ENCODE data around the gene DSCAM.

Gene DSCAM

DNA sequence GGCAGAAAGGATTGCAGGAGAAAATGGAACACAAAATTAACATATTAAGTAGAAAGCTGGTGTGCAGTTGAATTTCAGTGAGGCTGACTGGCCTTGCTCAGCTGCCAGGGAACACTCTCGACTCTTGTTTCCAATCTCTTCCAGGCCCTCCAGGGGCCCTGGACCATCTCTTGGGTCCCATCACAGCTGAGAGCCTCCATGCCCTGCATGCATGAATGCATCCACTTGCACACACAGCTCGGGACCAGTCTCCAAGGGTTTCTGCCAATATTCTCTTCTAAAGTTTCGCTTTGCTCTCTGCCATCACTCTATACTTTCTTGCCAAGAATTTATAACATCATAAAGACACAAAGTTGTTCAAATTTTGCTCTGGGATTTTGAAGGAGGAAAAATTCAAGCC lies 200.3 kb downstream of the DSCAM start:
- no peak for DNase-seq

GRCh38 chr21:40641042-40641441 lies 205.9 kb downstream of the DSCAM start:
- DNase-seq = no peak

DNA sequence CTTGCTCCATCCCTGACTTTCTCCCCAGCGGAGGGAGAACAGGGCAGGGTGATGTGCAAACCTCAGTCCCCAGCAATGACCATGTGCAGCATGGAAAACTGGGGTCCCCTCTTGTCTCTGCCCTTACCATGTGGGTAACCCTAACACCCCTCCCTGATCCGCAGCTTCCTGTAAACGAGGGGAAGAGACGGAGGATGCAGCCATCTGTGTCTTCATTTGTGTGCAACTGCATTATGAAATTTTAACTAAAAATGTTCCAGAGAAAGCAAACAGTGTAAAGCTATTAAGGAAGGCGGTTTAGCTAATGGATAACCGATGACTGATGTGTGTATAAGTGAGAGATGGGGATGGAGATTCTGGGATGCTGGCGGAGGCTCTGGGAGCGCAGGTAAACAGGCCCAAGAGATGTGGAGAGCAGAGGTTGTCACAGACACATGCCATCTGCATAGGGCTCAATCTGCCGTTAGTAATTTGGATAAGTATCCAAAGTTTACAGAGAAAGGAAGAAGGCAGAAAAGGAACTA lies 206.6 kb downstream of the DSCAM start:
- DNase-seq = no peak

- no peak for DNase-seq
Measured at GRCh38 chr21:40639616-40640194, 207.3 kb downstream of the DSCAM start.

DNA sequence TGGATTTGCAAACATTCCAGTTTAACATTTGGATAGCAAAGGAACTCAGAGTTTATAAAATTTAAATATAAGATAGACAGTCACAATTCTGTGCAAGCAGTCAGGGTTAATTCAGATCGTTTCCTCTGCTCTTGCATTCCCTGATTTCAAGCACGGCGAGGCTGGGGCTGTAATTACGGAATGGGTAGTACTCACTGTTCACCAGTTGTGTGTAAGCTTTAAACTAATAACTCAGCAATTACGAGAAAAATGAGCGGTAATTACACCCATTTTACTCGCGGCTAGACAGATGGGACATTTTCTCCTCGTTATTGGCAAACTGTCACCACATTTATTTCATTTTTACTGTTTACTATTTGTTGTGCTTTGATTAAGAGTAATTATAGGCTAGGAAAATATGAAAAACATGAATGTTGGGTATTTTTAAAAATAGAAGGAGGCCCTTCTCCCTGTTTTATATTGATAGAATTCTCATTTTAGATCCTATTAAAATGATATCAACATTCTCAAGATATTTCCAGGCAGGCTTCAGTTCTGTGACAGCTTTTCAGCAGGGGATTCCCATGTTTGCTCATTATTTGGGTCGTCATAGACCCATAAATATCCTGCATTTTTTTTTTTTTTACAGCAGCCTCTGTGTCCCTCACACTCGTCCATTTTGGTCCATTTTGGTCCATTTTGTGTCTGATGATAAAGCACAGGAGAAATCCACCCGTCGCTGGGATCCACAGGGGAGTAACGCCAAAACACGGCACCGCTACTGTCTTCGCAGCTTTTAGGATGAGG lies 208.3 kb downstream of the DSCAM start:
- DNase-seq = no peak

DNA sequence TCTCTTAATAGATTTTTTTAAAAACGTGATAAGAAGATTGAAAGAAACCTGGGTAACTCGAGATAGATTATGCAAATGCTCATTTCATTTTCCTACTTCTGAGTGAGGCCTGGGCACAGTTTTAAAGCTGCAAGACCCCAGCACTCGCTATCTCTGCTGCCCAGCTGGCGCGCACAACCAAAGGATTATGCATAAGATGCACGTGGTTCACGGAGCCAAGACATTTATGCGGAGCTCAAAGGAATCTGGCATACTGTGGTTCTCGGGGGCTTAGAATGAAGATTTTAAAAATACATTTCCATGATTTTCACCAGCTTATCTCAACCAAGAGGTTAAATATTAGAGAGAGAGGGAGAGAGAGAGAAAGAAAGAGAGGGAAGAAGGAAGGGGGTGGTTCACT lies 210.9 kb downstream of the DSCAM start:
- DNase-seq = no peak

GRCh38 chr21:40635391-40635790 lies 211.6 kb downstream of the DSCAM start:
- DNase-seq = no peak

DNA sequence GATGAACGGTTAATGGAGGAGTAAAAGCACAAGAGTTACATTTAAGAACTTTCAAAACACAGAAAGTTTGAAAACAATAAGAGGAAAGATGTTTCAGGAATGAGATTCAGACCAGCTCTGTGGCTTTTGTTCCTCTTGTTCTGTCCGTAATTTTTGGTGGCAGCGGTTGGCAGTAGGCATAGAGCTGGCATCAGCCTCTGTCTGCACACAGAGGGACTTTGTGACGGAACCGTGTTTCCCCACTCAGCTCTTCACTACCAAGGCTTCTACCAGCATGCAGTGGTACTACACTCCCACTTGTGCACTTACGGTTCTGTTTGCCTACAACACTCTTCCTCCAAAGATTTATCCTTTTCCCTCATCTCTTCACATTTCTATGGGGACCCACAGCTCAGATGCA lies 212.8 kb downstream of the DSCAM start:
- no peak for DNase-seq

- no peak for DNase-seq
Measured at GRCh38 chr21:40633048-40633447, 213.9 kb downstream of the DSCAM start.

DNA sequence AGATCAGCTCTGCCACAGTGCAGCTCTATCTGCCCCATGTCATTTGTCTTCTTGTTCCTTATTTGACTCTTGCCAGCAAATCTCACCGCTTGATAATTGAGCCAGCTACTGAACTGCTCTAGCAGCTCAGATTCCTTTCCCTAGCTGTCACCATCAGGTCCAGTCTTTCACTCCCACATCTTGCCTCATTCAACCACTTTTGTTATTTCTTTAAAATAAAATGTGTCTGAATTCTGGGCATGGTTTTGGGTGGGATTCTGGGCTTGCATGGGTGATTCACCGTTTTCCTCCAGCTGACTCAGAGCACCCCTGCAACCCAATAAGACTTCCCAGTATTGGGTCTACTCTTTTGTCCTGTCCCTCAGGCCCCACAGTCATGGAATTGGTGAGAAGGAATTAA lies 215.7 kb downstream of the DSCAM start:
- DNase-seq = no peak

GRCh38 chr21:40625991-40626390 lies 221.0 kb downstream of the DSCAM start:
- no peak for DNase-seq

GRCh38 chr21:40623528-40623927 lies 223.4 kb downstream of the DSCAM start:
- no peak for DNase-seq

DNA sequence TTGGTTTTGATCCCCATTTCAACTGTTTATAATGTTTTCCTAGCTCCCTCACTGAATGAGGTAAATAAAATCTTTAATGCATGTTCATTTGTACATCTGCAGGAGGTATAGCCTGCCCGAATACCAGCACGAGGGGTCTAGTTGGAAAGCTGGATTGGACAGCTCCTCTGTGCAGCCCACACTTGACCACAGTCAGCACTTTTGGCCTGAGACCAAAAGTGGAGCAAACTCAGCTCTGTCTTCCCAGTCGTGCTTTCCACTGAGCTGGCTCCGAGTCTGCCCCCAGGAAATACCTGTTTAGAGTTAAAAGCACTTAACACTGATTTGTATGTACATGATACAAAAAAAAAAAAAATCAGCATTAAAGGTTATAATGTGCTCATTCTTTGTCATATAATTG lies 224.4 kb downstream of the DSCAM start:
- DNase-seq = no peak

GRCh38 chr21:40620386-40621145 lies 226.4 kb downstream of the DSCAM start:
- no peak for DNase-seq

- DNase-seq = no peak
Measured at GRCh38 chr21:40618191-40618973, 228.6 kb downstream of the DSCAM start.

GRCh38 chr21:40616377-40616704 lies 230.6 kb downstream of the DSCAM start:
- no peak for DNase-seq

- no peak for DNase-seq
Measured at GRCh38 chr21:40615505-40616376, 231.2 kb downstream of the DSCAM start.

GRCh38 chr21:40613546-40614030 lies 233.4 kb downstream of the DSCAM start:
- no peak for DNase-seq

GRCh38 chr21:40610345-40610744 lies 236.6 kb downstream of the DSCAM start:
- no peak for DNase-seq

- no peak for DNase-seq
Measured at GRCh38 chr21:40606341-40606740, 240.6 kb downstream of the DSCAM start.

DNA sequence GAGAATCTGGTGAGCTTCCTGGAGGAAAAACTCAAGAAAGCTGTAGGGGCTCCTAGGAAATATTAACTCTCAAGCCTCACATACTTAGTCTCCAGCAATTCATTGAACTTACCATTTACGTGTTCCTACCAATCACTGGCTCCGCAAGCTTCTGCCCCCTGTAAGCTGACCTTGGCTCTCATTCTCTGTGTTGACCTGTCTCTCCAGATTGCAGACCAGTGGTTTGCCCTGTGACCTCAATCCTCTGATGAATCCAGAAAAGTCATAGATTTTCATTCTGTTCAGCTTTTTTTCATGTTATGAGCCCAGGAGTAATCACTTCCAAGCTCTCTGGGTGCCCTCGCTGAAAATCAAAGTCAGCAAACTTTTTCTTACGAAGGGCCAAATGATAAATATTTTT lies 241.9 kb downstream of the DSCAM start:
- no peak for DNase-seq

GRCh38 chr21:40603774-40604173 lies 243.2 kb downstream of the DSCAM start:
- no peak for DNase-seq
